Adrenal gland (tissue), 12 donors: ENCODE measurements around the gene DOCK4. TPM values are rescaled to one million over a fixed set of nuclear protein-coding genes. Genes with fewer than 3 reads are reported as not detected.

Source experiments
- DNase-seq, 7 donors: peaks; one replicate each; pipeline ENCODE4 v3.0.0-alpha.2; 2019 to 2020
- H3K27ac ChIP-seq, 5 donors: fragments of 200-600 bp; sonication (generic) in 4 of 5; 1 replicate in 3 of 5; 2 replicates in 2 of 5; pipeline versions ENCODE4 v1.5.1 to v1.8.0; 2016 to 2020; ENCODE audit warnings: mild to moderate bottlenecking in 1 of 5
- H3K27me3 ChIP-seq: fragments of 200-600 bp; 2 replicates; pipeline ENCODE4 v1.8.0; 2021
- H3K36me3 ChIP-seq, 2 donors: fragments of 200-600 bp; replicated peaks in 1 of 2; 1 replicate in 1 of 2; 2 replicates in 1 of 2; pipeline versions ENCODE4 v1.5.1 to v1.8.0; 2018 to 2022
- H3K4me1 ChIP-seq, 2 donors: fragments of 200-600 bp; replicated peaks in 1 of 2; 1 replicate in 1 of 2; 2 replicates in 1 of 2; pipeline versions ENCODE4 v1.5.1 to v1.8.0; 2018 to 2021
- H3K4me3 ChIP-seq, 4 donors: fragments of 200-600 bp; sonication (generic) in 3 of 4; one replicate each; pipeline ENCODE4 v1.5.1; 2016 to 2018
- H3K9me3 ChIP-seq, 3 donors: fragments of 200-600 bp; sonication (generic) in 1 of 3; replicated peaks in 1 of 3; 1 replicate in 2 of 3; 2 replicates in 1 of 3; pipeline versions ENCODE4 v1.5.1 to v1.8.0; 2016 to 2021
- POLR2A ChIP-seq, 2 donors: fragments of 450-650 bp; IDR thresholded peaks; one replicate each; pipeline ENCODE4 v1.6.1; 2017; ENCODE audit warnings: antibody characterized with exemption in 2 of 2, mild to moderate bottlenecking in 2 of 2, moderate library complexity in 1 of 2
- WGBS, 4 donors: extraction: QIAGEN DNeasy Blood & Tissue Kit in 2 of 4; methylation state at CpG; one replicate each; pipeline versions ENCODE4 v1.1.5 to v1.1.7; 2013 to 2017; 5-methylcytosine and 5-hydroxymethylcytosine counted together
- intact Hi-C, 2 donors: fragments of 100-400 bp; cut with DNase I; formaldehyde crosslinking; loops; one replicate each; pipeline versions ENCODE4 v1.14.1 to v1.15.0; 2022 to 2023
- polyA plus RNA-seq, 3 donors: library from polyadenylated mRNA; stranded (reverse); fragments of 200-250 nt in 2 of 3; fragments of 350-450 nt in 1 of 3; fragmentation: Illumina TruSeq in 1 of 3; extraction: RNeasy Lipid Tissue Mini Kit (QIAGEN cat#74804) in 1 of 3; gene quantifications; one replicate each; pipeline ENCODE4 v1.2.3, GENCODE V29; 2013 to 2014
- total RNA-seq, 9 donors: library from RNA; depleted of rRNA in 4 of 9; stranded (reverse); fragments of >200 nt in 4 of 9; fragments of 120-200 nt in 1 of 9; fragmentation: NEBNext Ultra II Directional in 1 of 9; extraction: Animal tissue kit (Norgen Biotek cat#: 25700) in 1 of 9; gene quantifications; one replicate each; pipeline versions ENCODE4 v1.1.0 to v1.2.4, GENCODE V29; 2013 to 2023
- TF ChIP-seq, protein P1 (sequence below), 6 experiments: fragments of 450-650 bp in 4 of 6; fragments of 200-600 bp in 2 of 6; sonication (generic) in 1 of 6; IDR thresholded peaks; 1 replicate in 5 of 6; 2 replicates in 1 of 6; pipeline versions ENCODE4 v1.5.1 to v1.8.0; 2016 to 2021; ENCODE audit warnings: antibody characterized with exemption in 6 of 6, mild to moderate bottlenecking in 2 of 6, moderate library complexity in 1 of 6
- donor health status: healthy with polysubstance abuse.
- donor health status: Bipolar disorder and iron deficiency.
- donor health status: DM: yes; HTN: yes; CAD: no.
- donor health status: DM: no; HTN: no; CAD: no.
- donor health status: DM: no; HTN: no; CAD: no.
- donor health status: DM: yes; HTN: yes; CAD: no.

Gene DOCK4
- total and polyA plus RNA-seq, 12 donors = 6.2 to 37.6 (median 21.1) TPM

DNA sequence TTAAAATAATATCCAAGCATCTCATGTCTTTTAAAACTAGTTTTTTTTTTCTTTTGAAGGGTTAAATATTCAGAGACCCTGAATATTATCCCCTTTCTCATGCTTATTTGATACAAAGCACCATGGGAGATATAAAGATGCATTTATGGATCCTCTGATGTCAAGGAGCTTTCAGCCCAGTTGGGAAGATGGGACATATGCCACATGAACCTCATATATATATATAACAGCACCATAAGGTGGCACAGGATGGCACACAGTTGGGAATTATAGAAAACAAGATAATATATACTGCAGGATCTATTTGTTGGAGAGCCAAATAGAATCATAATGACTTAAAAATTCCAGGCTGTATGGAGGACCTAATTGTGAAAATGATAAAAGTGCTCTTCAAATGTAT lies 458.5 kb downstream of the DOCK4 start:
- TF ChIP-seq POLR2A (IDR thresholded peaks at IDR 0.05) = no peak
- TF ChIP-seq, protein P1, sequence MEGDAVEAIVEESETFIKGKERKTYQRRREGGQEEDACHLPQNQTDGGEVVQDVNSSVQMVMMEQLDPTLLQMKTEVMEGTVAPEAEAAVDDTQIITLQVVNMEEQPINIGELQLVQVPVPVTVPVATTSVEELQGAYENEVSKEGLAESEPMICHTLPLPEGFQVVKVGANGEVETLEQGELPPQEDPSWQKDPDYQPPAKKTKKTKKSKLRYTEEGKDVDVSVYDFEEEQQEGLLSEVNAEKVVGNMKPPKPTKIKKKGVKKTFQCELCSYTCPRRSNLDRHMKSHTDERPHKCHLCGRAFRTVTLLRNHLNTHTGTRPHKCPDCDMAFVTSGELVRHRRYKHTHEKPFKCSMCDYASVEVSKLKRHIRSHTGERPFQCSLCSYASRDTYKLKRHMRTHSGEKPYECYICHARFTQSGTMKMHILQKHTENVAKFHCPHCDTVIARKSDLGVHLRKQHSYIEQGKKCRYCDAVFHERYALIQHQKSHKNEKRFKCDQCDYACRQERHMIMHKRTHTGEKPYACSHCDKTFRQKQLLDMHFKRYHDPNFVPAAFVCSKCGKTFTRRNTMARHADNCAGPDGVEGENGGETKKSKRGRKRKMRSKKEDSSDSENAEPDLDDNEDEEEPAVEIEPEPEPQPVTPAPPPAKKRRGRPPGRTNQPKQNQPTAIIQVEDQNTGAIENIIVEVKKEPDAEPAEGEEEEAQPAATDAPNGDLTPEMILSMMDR (IDR thresholded peaks at IDR 0.05) = no peak
- Histone ChIP-seq H3K36me3 (no peaks in the 10 kb centered on the region), H3K9me3 (no peaks in the 10 kb centered on the region), H3K4me3 (no peak overlapping the region), H3K27ac (no peak overlapping the region), H3K27me3 (no peaks in the 10 kb centered on the region), H3K4me1 (no peaks in the 10 kb centered on the region)
- no peak for DNase-seq
- intact Hi-C loops = no loop called here

DNA sequence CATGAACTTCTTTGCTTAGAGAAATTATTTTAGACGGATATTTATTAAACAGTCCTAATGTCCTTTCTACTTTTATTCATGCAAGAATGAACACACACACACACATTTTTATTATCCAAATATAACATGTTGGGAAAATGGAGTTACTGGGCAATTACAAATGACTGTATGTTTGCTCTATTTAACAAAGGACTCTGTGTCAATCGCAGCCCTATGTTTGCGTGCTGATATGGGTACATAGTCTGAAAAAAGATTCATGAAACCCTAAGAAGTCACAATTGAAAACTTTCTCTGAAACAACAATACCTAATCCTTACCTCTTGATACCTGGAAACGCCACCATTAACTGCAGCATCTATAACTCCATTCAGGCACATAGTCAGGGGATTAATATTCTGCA lies 459.2 kb downstream of the DOCK4 start:
- Histone ChIP-seq H3K27me3 (no peaks in the 10 kb centered on the region), H3K9me3 (no peaks in the 10 kb centered on the region), H3K36me3 (no peaks in the 10 kb centered on the region), H3K27ac (no peak overlapping the region), H3K4me3 (no peak overlapping the region), H3K4me1 (no peaks in the 10 kb centered on the region)
- 88 to 96% (median 93%) methylated on average over 4 of the region's 4 CpGs for WGBS, 4 donors
- DNase-seq = no peak
- intact Hi-C loops = no loop called here
- TF ChIP-seq, protein P1 (IDR thresholded peaks at IDR 0.05) = no peak
- TF ChIP-seq POLR2A (IDR thresholded peaks at IDR 0.05) = no peak

DNA sequence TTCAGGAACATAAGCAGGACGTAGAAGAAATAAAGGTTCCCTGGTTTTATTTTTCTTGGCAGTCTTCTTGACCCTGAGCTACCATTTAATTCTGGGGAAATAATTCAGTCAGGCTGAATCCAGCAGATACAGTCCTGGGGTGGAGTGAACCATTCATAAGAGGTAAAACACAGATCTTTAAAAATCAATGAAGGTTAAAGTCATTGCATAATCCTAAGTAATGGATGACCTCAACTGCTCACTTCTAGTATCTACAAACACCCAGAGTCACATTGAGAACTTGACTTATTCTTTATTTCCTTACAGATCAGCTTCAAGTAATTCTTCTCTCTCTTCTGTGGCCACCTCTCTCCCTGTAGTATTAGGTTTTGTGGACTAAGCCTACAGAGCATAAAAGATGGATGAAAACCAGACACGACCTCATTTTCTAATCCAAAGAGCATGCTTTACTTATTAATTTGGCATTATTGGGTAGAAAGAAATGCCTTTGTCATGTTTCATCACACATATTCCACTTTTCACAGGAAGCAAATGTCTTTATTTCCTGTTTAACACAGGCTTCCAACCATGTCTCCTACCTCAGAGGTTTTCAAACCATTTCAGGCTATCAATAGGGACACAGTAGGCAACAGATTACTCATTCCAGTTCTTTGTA lies 461.6 kb downstream of the DOCK4 start:
- no peak for DNase-seq
- H3K4me1 ChIP-seq = no peaks in the 10 kb centered on the region
- no peaks in the 10 kb centered on the region for H3K9me3 ChIP-seq
- no peak overlapping the region for H3K4me3 ChIP-seq
- intact Hi-C loops = loop anchor here in 1 of 2 donors (5.0 kb wide), 1 partner anchor 753 kb away; no protein-coding TSS in a partner anchor
- 32 to 47% (median 37%) methylated on average over 2 of the region's 2 CpGs for WGBS, 4 donors
- no peaks in the 10 kb centered on the region for H3K36me3 ChIP-seq
- no peak overlapping the region for H3K27ac ChIP-seq
- TF ChIP-seq POLR2A (IDR thresholded peaks at IDR 0.05) = no peak
- TF ChIP-seq, protein P1 (IDR thresholded peaks at IDR 0.05) = no peak
- no peaks in the 10 kb centered on the region for H3K27me3 ChIP-seq

DNA sequence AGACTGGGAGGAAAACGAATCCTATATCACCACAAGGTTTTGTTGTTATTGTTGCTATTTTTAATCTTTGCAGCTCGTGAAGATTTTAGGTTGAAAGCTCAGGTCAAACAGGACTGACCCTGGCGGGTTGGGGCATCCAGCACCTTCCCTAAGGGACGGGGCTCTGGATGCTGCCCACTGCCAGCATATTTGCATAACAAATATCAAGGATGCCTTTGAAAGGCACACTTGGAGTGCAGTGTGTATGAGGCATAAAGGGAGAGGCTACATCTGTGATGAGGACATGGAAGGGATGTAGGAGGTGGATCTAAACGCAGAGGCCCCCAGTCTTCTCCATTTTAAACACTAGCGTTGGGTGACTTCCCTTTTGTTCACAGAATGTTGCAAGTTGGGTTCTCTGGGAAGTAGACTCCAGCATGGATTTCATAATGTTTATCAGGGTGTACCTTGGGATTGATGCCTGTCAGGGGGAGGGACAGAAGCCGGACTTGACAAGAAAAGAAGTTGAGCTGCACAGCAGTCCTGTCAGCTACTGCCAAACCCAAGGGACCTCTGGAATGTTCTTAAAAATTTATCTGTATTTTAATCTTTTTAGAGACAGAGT lies 462.9 kb downstream of the DOCK4 start:
- TF ChIP-seq POLR2A (IDR thresholded peaks at IDR 0.05) = no peak
- TF ChIP-seq, protein P1 (IDR thresholded peaks at IDR 0.05) = no peak
- H3K27ac ChIP-seq = no peak overlapping the region
- DNase-seq = no peak
- H3K36me3 ChIP-seq = peaks cover 0 to 8% of the 10 kb centered on the region in 2 donors
- no peaks in the 10 kb centered on the region for H3K27me3 ChIP-seq
- no peaks in the 10 kb centered on the region for H3K9me3 ChIP-seq
- 79 to 87% (median 82%) methylated on average over 7 of the region's 7 CpGs for WGBS, 4 donors
- no peak overlapping the region for H3K4me3 ChIP-seq
- intact Hi-C loops = loop anchor here in 1 of 2 donors (5.0 kb wide), 1 partner anchor 754 kb away; no protein-coding TSS in a partner anchor
- no peaks in the 10 kb centered on the region for H3K4me1 ChIP-seq
